Loucy (cell line): ENCODE results near the gene HOMER1.

Experiments
- H2AFZ ChIP-seq: fragments of 200-600 bp; sonication (generic); 2 replicates; pipeline ENCODE4 v1.6.0; 2016; ENCODE audit warnings: antibody characterized with exemption, mild to moderate bottlenecking, low read length, moderate library complexity
- H3F3A ChIP-seq: fragments of 200-600 bp; 2 replicates; pipeline ENCODE4 v1.6.0; 2016; ENCODE audit warnings: antibody characterized with exemption, low read depth, mild to moderate bottlenecking
- H3K27me3 ChIP-seq: fragments of 200-600 bp; sonication (generic); 2 replicates; pipeline ENCODE4 v1.6.1; 2014; ENCODE audit warnings: low read length, mild to moderate bottlenecking; ENCODE audit not compliant: insufficient read depth, poor library complexity, severe bottlenecking
- H3K36me3 ChIP-seq: fragments of 200-600 bp; sonication (generic); 2 replicates; pipeline ENCODE4 v1.6.1; 2016; ENCODE audit warnings: low read length; ENCODE audit not compliant: insufficient read depth
- H3K4me1 ChIP-seq: fragments of 200-600 bp; sonication (generic); 2 replicates; pipeline ENCODE4 v1.5.1; 2014; ENCODE audit warnings: low read length, mild to moderate bottlenecking; ENCODE audit not compliant: insufficient read depth, poor library complexity, severe bottlenecking
- H3K4me2 ChIP-seq: fragments of 200-600 bp; sonication (generic); 2 replicates; pipeline ENCODE4 v1.6.0; 2014; ENCODE audit warnings: antibody characterized with exemption, low read length, low read depth, mild to moderate bottlenecking; ENCODE audit not compliant: poor library complexity, severe bottlenecking
- H3K4me3 ChIP-seq: fragments of 200-600 bp; sonication (generic); 2 replicates; pipeline ENCODE4 v1.5.1; 2014; ENCODE audit warnings: low read length, mild to moderate bottlenecking, mixed read lengths; ENCODE audit not compliant: poor library complexity, severe bottlenecking
- H3K79me2 ChIP-seq: fragments of 200-600 bp; sonication (generic); 2 replicates; pipeline ENCODE4 v1.6.1; 2014; ENCODE audit warnings: low read length; ENCODE audit not compliant: insufficient read depth
- H3K9ac ChIP-seq: fragments of 200-600 bp; sonication (generic); 2 replicates; pipeline ENCODE4 v1.6.0; 2014; ENCODE audit warnings: mild to moderate bottlenecking, low read depth, low read length, moderate library complexity; ENCODE audit not compliant: poor library complexity, severe bottlenecking
- H3K9me2 ChIP-seq: fragments of 200-600 bp; sonication (generic); replicated peaks from 2 replicates; pipeline ENCODE4 v1.6.1; 2016; ENCODE audit warnings: low read depth, low read length, mixed read lengths
- H3K9me3 ChIP-seq: fragments of 200-600 bp; sonication (generic); 2 replicates; pipeline ENCODE4 v1.6.1; 2014; ENCODE audit warnings: mild to moderate bottlenecking, antibody characterized with exemption, low read length, low read depth; ENCODE audit not compliant: insufficient read depth
- H4K20me1 ChIP-seq: fragments of 200-600 bp; sonication (generic); 2 replicates; pipeline ENCODE4 v1.6.0; 2014; ENCODE audit warnings: antibody characterized with exemption, low read length, mild to moderate bottlenecking; ENCODE audit not compliant: insufficient read depth, poor library complexity, severe bottlenecking
- EZH2phosphoT487 ChIP-seq: fragments of 200-600 bp; IDR thresholded peaks from 2 replicates; pipeline ENCODE4 v1.6.1; 2018; ENCODE audit warnings: antibody characterized with exemption, mild to moderate bottlenecking, moderate library complexity, borderline replicate concordance
- TF ChIP-seq, protein P1 (sequence below): fragments of 200-600 bp; sonication (generic); conservative IDR thresholded peaks from 2 replicates; pipeline ENCODE4 v1.5.1; 2014; ENCODE audit warnings: mild to moderate bottlenecking, antibody characterized with exemption, low read length

Gene HOMER1

DNA sequence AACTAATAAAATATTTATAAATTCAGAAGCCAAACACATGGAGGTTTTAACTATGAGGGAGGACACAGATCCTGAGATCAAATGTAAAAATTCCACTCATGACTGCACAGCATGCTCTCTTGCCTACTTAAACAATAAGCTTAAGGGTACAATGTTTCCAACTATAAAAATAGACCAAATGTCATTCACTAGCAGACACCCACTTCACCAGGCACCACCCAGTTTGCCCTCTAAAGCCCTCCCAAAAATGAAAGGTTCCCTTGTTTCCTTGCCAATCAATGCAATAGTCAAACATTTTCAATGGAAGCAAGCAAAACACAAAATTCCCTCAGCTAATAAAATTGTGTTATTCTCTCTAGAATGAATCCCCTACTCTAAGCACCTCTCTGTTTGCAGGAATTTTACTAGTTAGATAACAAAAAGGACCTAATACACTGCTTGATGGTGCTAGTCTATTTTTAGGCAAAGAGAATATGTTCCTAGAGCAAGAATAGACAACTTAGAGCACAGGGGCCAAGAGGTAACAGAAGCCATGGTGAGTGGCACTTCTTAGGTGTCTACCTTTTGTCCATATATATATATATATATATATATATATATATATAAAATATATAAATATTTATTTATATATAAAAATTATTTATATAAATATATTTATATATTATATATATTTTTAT is 135.3 kb downstream of the HOMER1 start:
- no peak overlapping the region for H3K4me3 ChIP-seq
- peaks cover 21% of the 10 kb centered on the region for H3K36me3 ChIP-seq
- TF ChIP-seq EZH2phosphoT487: no peak
- TF ChIP-seq, protein P1, sequence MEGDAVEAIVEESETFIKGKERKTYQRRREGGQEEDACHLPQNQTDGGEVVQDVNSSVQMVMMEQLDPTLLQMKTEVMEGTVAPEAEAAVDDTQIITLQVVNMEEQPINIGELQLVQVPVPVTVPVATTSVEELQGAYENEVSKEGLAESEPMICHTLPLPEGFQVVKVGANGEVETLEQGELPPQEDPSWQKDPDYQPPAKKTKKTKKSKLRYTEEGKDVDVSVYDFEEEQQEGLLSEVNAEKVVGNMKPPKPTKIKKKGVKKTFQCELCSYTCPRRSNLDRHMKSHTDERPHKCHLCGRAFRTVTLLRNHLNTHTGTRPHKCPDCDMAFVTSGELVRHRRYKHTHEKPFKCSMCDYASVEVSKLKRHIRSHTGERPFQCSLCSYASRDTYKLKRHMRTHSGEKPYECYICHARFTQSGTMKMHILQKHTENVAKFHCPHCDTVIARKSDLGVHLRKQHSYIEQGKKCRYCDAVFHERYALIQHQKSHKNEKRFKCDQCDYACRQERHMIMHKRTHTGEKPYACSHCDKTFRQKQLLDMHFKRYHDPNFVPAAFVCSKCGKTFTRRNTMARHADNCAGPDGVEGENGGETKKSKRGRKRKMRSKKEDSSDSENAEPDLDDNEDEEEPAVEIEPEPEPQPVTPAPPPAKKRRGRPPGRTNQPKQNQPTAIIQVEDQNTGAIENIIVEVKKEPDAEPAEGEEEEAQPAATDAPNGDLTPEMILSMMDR: no peak
- no peaks in the 10 kb centered on the region for H4K20me1 ChIP-seq
- no peak overlapping the region for H2AFZ ChIP-seq
- H3K4me1 ChIP-seq: no peaks in the 10 kb centered on the region
- H3K9me2 ChIP-seq: no peaks in the 10 kb centered on the region
- H3K79me2 ChIP-seq: no peaks in the 10 kb centered on the region
- no peaks in the 10 kb centered on the region for H3K27me3 ChIP-seq
- H3F3A ChIP-seq: no peaks in the 10 kb centered on the region
- peaks cover 24% of the 10 kb centered on the region; the same call in 1 of the 2 replicates for H3K9me3 ChIP-seq
- H3K4me2 ChIP-seq: no peak overlapping the region
- no peak overlapping the region for H3K9ac ChIP-seq

DNA sequence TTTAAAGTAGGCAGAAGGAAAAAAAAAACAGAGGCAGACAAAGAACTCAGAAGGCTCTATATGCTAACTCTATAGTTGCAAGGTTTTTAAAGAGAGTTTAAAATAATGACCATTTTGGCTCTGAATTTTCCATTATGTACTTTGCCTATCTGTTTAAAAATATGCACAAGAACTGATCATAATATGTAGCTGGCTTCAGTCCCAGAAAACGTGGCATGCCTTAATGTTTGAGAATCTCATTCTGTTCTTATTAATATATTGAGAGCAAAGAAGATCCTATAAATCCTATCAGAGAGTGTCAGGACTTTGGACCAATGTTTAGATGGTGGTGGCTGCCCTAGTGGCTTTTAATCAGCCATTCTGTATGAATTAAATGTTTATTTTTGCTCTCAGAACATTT is 156.5 kb downstream of the HOMER1 start:
- no peaks in the 10 kb centered on the region for H3K4me1 ChIP-seq
- H4K20me1 ChIP-seq: no peaks in the 10 kb centered on the region
- no peak for TF ChIP-seq EZH2phosphoT487
- TF ChIP-seq, protein P1: no peak

DNA sequence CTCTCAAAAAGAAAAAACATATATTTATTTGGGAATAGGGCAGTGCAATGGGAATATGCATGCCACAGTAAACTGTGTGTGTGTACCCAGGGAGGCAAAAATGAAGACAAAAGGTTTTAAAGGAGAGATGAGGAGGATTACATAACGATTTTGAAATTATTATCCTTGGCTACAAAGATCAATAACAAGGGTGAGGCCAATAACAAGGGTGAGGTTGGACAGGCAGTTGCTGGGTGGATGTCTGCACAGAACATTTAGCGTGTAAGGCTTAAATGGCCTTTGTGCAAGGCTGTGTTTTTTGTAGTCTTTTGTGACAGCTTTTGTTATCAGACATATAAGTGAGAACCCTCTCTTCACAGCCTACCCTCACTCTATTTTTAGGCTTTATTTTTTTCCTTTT is 164.1 kb downstream of the HOMER1 start:
- Histone ChIP-seq H4K20me1 (no peaks in the 10 kb centered on the region), H3K9me3 (no peaks in the 10 kb centered on the region), H3K79me2 (no peaks in the 10 kb centered on the region), H2AFZ (no peak overlapping the region), H3K9me2 (no peaks in the 10 kb centered on the region), H3F3A (no peaks in the 10 kb centered on the region), H3K4me2 (no peak overlapping the region), H3K4me1 (no peaks in the 10 kb centered on the region), H3K9ac (no peak overlapping the region), H3K4me3 (no peak overlapping the region), H3K27me3 (no peaks in the 10 kb centered on the region), H3K36me3 (no peaks in the 10 kb centered on the region)
- no peak for TF ChIP-seq EZH2phosphoT487
- TF ChIP-seq, protein P1: no peak

More for the DNA sequence above, 156.5 kb downstream of the HOMER1 start:
- no peak overlapping the region for H2AFZ ChIP-seq
- H3K4me2 ChIP-seq: no peak overlapping the region
- H3K79me2 ChIP-seq: no peaks in the 10 kb centered on the region
- H3F3A ChIP-seq: no peaks in the 10 kb centered on the region
- no peaks in the 10 kb centered on the region for H3K36me3 ChIP-seq
- no peak overlapping the region for H3K9ac ChIP-seq
- H3K4me3 ChIP-seq: no peak overlapping the region
- no peaks in the 10 kb centered on the region for H3K27me3 ChIP-seq
- no peaks in the 10 kb centered on the region for H3K9me3 ChIP-seq
- no peaks in the 10 kb centered on the region for H3K9me2 ChIP-seq
